ENCODE data around the gene ANXA9.

DNA sequence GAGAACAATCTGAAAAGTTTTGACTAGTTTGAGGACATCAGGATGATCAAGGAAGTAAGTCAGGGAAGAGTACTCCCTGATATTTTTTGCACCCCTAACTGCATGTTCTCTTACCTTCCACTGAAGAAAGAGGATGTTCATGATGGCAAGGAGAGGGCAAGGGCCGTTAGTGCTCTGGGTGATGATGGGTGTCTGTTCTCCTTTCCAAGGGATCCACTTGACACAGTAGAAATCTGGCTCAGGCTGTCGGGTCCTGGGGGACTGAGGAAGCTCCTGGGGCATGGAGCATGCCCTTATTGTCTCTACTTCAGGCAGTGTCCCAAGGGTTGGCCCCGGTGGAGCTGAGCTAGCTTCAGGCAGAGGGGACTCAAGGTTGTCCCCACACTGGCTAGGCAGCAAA is 20.0 kb downstream of the ANXA9 start:
- TF ChIP-seq, protein P1, sequence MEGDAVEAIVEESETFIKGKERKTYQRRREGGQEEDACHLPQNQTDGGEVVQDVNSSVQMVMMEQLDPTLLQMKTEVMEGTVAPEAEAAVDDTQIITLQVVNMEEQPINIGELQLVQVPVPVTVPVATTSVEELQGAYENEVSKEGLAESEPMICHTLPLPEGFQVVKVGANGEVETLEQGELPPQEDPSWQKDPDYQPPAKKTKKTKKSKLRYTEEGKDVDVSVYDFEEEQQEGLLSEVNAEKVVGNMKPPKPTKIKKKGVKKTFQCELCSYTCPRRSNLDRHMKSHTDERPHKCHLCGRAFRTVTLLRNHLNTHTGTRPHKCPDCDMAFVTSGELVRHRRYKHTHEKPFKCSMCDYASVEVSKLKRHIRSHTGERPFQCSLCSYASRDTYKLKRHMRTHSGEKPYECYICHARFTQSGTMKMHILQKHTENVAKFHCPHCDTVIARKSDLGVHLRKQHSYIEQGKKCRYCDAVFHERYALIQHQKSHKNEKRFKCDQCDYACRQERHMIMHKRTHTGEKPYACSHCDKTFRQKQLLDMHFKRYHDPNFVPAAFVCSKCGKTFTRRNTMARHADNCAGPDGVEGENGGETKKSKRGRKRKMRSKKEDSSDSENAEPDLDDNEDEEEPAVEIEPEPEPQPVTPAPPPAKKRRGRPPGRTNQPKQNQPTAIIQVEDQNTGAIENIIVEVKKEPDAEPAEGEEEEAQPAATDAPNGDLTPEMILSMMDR (IDR thresholded peaks at IDR 0.05) = no peak
- TF ChIP-seq POLR2A (IDR thresholded peaks at IDR 0.05) = no peak
